MCF 10A (cell line): ENCODE results near the gene PLEKHD1. TPM values are rescaled to one million over a fixed set of nuclear protein-coding genes. Genes with fewer than 3 reads are reported as not detected.

Experiments used
- BruUV-seq: library from RNA; stranded (reverse); fragments of 400-500 nt; replicated peaks from 2 replicates; lab custom pipeline; 2021; lab: Mats Ljungman, UMichigan
- CTCF ChIA-PET: fragments of 300-600 bp; sonication (Branson Sonifier 250); formaldehyde crosslinking; extraction: SDS; loops from one replicate; lab custom pipeline; 2021; ENCODE audit warnings: antibody characterized with exemption, inconsistent platforms; lab: Yijun Ruan, JAX
- POLR2A ChIA-PET: fragments of 300-600, 350-650 bp; sonication (Branson Sonifier 250); formaldehyde crosslinking; extraction: SDS; loops from one replicate; lab custom pipeline; 2020; ENCODE audit warnings: antibody characterized with exemption, inconsistent platforms; lab: Yijun Ruan, JAX
- DNase-seq: peaks from one replicate; pipeline ENCODE4 v3.0.0-alpha.2; 2018; ENCODE audit not compliant: unreplicated experiment
- H3K27ac Mint-ChIP-seq: one replicate; pipeline ENCODE4 v1.8.0; 2022; ENCODE audit warnings: mild to moderate bottlenecking, low read depth, mixed read lengths; ENCODE audit not compliant: unreplicated experiment
- H3K27me3 Mint-ChIP-seq: one replicate; pipeline ENCODE4 v1.8.0; 2022; ENCODE audit warnings: mixed read lengths; ENCODE audit not compliant: insufficient read depth, unreplicated experiment
- H3K36me3 Mint-ChIP-seq: one replicate; pipeline ENCODE4 v1.8.0; 2022; ENCODE audit warnings: mild to moderate bottlenecking, moderate library complexity, mixed read lengths; ENCODE audit not compliant: insufficient read depth, unreplicated experiment
- H3K4me1 Mint-ChIP-seq: one replicate; pipeline ENCODE4 v1.8.0; 2022; ENCODE audit warnings: mixed read lengths; ENCODE audit not compliant: insufficient read depth, unreplicated experiment
- H3K4me3 Mint-ChIP-seq: one replicate; pipeline ENCODE4 v1.8.0; 2022; ENCODE audit warnings: mild to moderate bottlenecking, moderate library complexity, mixed read lengths; ENCODE audit not compliant: unreplicated experiment
- H3K9me3 Mint-ChIP-seq: one replicate; pipeline ENCODE4 v1.8.0; 2022; ENCODE audit warnings: mixed read lengths; ENCODE audit not compliant: unreplicated experiment
- CTCF ChIP-seq: fragments of 200-600 bp; IDR thresholded peaks from one replicate; pipeline ENCODE4 v1.8.0; 2022; ENCODE audit warnings: antibody characterized with exemption, mild to moderate bottlenecking; ENCODE audit not compliant: unreplicated experiment
- intact Hi-C: fragments of 100-400 bp; cut with micrococcal nuclease; formaldehyde crosslinking; loops from 2 replicates; pipeline ENCODE4 v1.14.1; 2022
- total RNA-seq: library from RNA; stranded (reverse); gene quantifications from 2 replicates; pipeline ENCODE4 v1.2.3, GENCODE V29; 2022

Gene PLEKHD1
- total RNA-seq, 1 experiment from 2014 or later = not detected

GRCh38 chr14:69537900-69538299 lies 53.4 kb downstream of the PLEKHD1 start:
- Mint-ChIP-seq H3K27me3 (peaks cover 16% of the 10 kb centered on the region), H3K9me3 (no peaks in the 10 kb centered on the region), H3K4me3 (no peak overlapping the region), H3K4me1 (peaks cover under 1% of the 10 kb centered on the region), H3K36me3 (peaks cover 6% of the 10 kb centered on the region), H3K27ac (peak overlapping the region; percentile 27)
- ChIA-PET POLR2A (no interaction called here), CTCF (interaction anchor here (0.5 to 5.6 kb wide), 8 partner anchors 17 to 296 kb away, joined by 3 to 113 read pairs (median 3); partner anchors contain the start of gene CCDC177)
- no TSS peak for BruUV-seq
- DNase-seq = no peak
- TF ChIP-seq CTCF = no peak
- intact Hi-C loops = no loop called here

GRCh38 chr14:69538766-69539165 lies 54.2 kb downstream of the PLEKHD1 start:
- peaks cover 5% of the 10 kb centered on the region for H3K4me1 Mint-ChIP-seq
- CTCF ChIA-PET = interaction anchor here (0.6 to 5.6 kb wide), 4 partner anchors 11 to 39 kb away, joined by 3 to 113 read pairs (median 3); partner anchors contain the start of gene CCDC177
- POLR2A ChIA-PET = no interaction called here
- H3K27ac Mint-ChIP-seq = no peak overlapping the region
- DNase-seq = no peak
- no peaks in the 10 kb centered on the region for H3K9me3 Mint-ChIP-seq
- peaks cover 6% of the 10 kb centered on the region for H3K36me3 Mint-ChIP-seq
- no peak for TF ChIP-seq CTCF
- no TSS peak for BruUV-seq
- no peak overlapping the region for H3K4me3 Mint-ChIP-seq
- intact Hi-C loops = no loop called here
- H3K27me3 Mint-ChIP-seq = peaks cover 7% of the 10 kb centered on the region

- Mint-ChIP-seq H3K36me3 (peaks cover 6% of the 10 kb centered on the region), H3K27ac (peak overlapping the region; percentile 77), H3K4me3 (no peak overlapping the region), H3K27me3 (no peaks in the 10 kb centered on the region), H3K9me3 (no peaks in the 10 kb centered on the region), H3K4me1 (peaks cover 11% of the 10 kb centered on the region)
- BruUV-seq = no TSS peak
- ChIA-PET CTCF (interaction anchor here (0.6 to 5.6 kb wide), 10 partner anchors 17 to 693 kb away, joined by 3 to 113 read pairs (median 5); partner anchors contain the start of gene CCDC177), POLR2A (interaction anchor here (0.7 to 1.2 kb wide), 2 partner anchors 41 to 335 kb away, joined by 4 to 6 read pairs; no protein-coding TSS in a partner anchor)
- TF ChIP-seq CTCF = no peak
- intact Hi-C loops = no loop called here
- peak; percentile 86 for DNase-seq
Observed at GRCh38 chr14:69539631-69540410, 55.3 kb downstream of the PLEKHD1 start.

GRCh38 chr14:69540654-69541335 lies 56.3 kb downstream of the PLEKHD1 start:
- TF ChIP-seq CTCF = no peak
- peaks cover 11% of the 10 kb centered on the region for H3K4me1 Mint-ChIP-seq
- no TSS peak for BruUV-seq
- no peak for DNase-seq
- no peaks in the 10 kb centered on the region for H3K27me3 Mint-ChIP-seq
- ChIA-PET CTCF (interaction anchor here (0.6 to 5.4 kb wide), 8 partner anchors 34 to 692 kb away, joined by 3 to 49 read pairs (median 6); partner anchors contain the start of gene CCDC177), POLR2A (interaction anchor here (0.7 to 1.2 kb wide), 2 partner anchors 40 to 336 kb away, joined by 4 to 6 read pairs; no protein-coding TSS in a partner anchor)
- peaks cover 6% of the 10 kb centered on the region for H3K36me3 Mint-ChIP-seq
- no peaks in the 10 kb centered on the region for H3K9me3 Mint-ChIP-seq
- peak overlapping the region; percentile 77 for H3K27ac Mint-ChIP-seq
- intact Hi-C loops = no loop called here
- no peak overlapping the region for H3K4me3 Mint-ChIP-seq
